Neuronal stem cell (in vitro differentiated cells): Measurements from ENCODE around the gene COG5.

Experiments
- DNase-seq: peaks from one replicate; pipeline ENCODE4 v3.0.0-alpha.2; 2013; ENCODE audit warnings: low spot score
- H2AFZ ChIP-seq: one replicate; pipeline ENCODE4 v1.6.1; 2013; ENCODE audit warnings: mild to moderate bottlenecking, low read length, inconsistent platforms
- H2AK5ac ChIP-seq: 2 replicates; pipeline ENCODE4 v1.6.1; 2013; ENCODE audit warnings: low read depth, mild to moderate bottlenecking, inconsistent platforms, low read length, moderate library complexity, mixed read lengths
- H2BK120ac ChIP-seq: 2 replicates; pipeline ENCODE4 v1.6.1; 2013; ENCODE audit warnings: low read depth, mild to moderate bottlenecking, inconsistent platforms, low read length, moderate library complexity, mixed read lengths
- H2BK12ac ChIP-seq: one replicate; pipeline ENCODE4 v1.6.1; 2013; ENCODE audit warnings: low read length, inconsistent platforms
- H2BK15ac ChIP-seq: 2 replicates; pipeline ENCODE4 v1.6.1; 2013; ENCODE audit warnings: mild to moderate bottlenecking, low read length, inconsistent platforms, mixed read lengths
- H2BK5ac ChIP-seq: one replicate; pipeline ENCODE4 v1.6.1; 2013; ENCODE audit warnings: inconsistent platforms, mild to moderate bottlenecking, low read length, moderate library complexity
- H3K14ac ChIP-seq: one replicate; pipeline ENCODE4 v1.6.1; 2013; ENCODE audit warnings: low read length, inconsistent platforms
- H3K18ac ChIP-seq: 2 replicates; pipeline ENCODE4 v1.6.1; 2013; ENCODE audit warnings: low read length, inconsistent platforms
- H3K23ac ChIP-seq: 2 replicates; pipeline ENCODE4 v1.6.1; 2013; ENCODE audit warnings: low read depth, mild to moderate bottlenecking, mixed read lengths, low read length, inconsistent platforms; ENCODE audit not compliant: poor library complexity
- H3K27ac ChIP-seq: replicated peaks from 3 replicates; pipeline ENCODE4 v1.5.1; 2013; ENCODE audit warnings: low read length, inconsistent platforms
- H3K27me3 ChIP-seq, 3 experiments: 2 replicates each; pipeline ENCODE4 v1.6.1; 2013; ENCODE audit warnings: low read length in 3 of 3, mild to moderate bottlenecking in 2 of 3, inconsistent platforms in 1 of 3, low read depth in 1 of 3, mixed read lengths in 1 of 3, moderate library complexity in 1 of 3; ENCODE audit not compliant: control insufficient read depth in 3 of 3, insufficient read depth in 3 of 3
- H3K36me3 ChIP-seq, 2 donors: replicated peaks in 1 of 2; 2 replicates each; pipeline ENCODE4 v1.6.1; 2013; ENCODE audit warnings: low read length in 2 of 2; ENCODE audit not compliant: control insufficient read depth in 2 of 2, insufficient read depth in 2 of 2
- H3K4ac ChIP-seq: 2 replicates; pipeline ENCODE4 v1.6.1; 2013; ENCODE audit warnings: inconsistent platforms, mild to moderate bottlenecking, low read length, moderate library complexity
- H3K4me1 ChIP-seq, 2 donors: 1 replicate in 1 of 2; 2 replicates in 1 of 2; pipeline ENCODE4 v1.6.1; 2013; ENCODE audit warnings: low read length in 2 of 2, low read depth in 1 of 2; ENCODE audit not compliant: control insufficient read depth in 2 of 2, insufficient read depth in 1 of 2
- H3K4me2 ChIP-seq: one replicate; pipeline ENCODE4 v1.6.1; 2013; ENCODE audit warnings: mild to moderate bottlenecking, low read length, inconsistent platforms; ENCODE audit not compliant: insufficient read depth, poor library complexity, severe bottlenecking
- H3K4me3 ChIP-seq, 2 donors: 2 replicates each; pipeline ENCODE4 v1.5.1; 2013; ENCODE audit warnings: low read length in 2 of 2, mild to moderate bottlenecking in 2 of 2, inconsistent platforms in 1 of 2, moderate library complexity in 1 of 2
- H3K79me1 ChIP-seq: one replicate; pipeline ENCODE4 v1.6.1; 2013; ENCODE audit warnings: low read depth, mild to moderate bottlenecking, inconsistent platforms, low read length, moderate library complexity
- H3K9ac ChIP-seq: one replicate; pipeline ENCODE4 v1.6.1; 2013; ENCODE audit warnings: mild to moderate bottlenecking, low read depth, low read length, inconsistent platforms; ENCODE audit not compliant: poor library complexity
- H3K9me3 ChIP-seq, 2 donors: replicated peaks in 1 of 2; 2 replicates each; pipeline versions ENCODE3 to v1.6.1; 2013; ENCODE audit warnings: low read length in 2 of 2, mild to moderate bottlenecking in 2 of 2, inconsistent platforms in 1 of 2, low read depth in 1 of 2, mixed read lengths in 1 of 2, moderate library complexity in 1 of 2; ENCODE audit not compliant: control insufficient read depth in 2 of 2, insufficient read depth in 1 of 2
- H4K8ac ChIP-seq: one replicate; pipeline ENCODE4 v1.6.1; 2013; ENCODE audit warnings: low read depth, mild to moderate bottlenecking, inconsistent platforms, low read length, moderate library complexity
- H4K91ac ChIP-seq: one replicate; pipeline ENCODE4 v1.6.1; 2013; ENCODE audit warnings: low read length, low read depth, mild to moderate bottlenecking, inconsistent platforms; ENCODE audit not compliant: poor library complexity
- WGBS, 2 donors: extraction: QIAGEN DNeasy Blood & Tissue Kit; methylation state at CpG; one replicate each; pipeline ENCODE4 v1.1.7; 2013; ENCODE audit warnings: missing lambda C conversion rate in 2 of 2, mixed read lengths in 1 of 2; ENCODE audit not compliant: insufficient read length in 2 of 2, insufficient replicate concordance in 1 of 2; ENCODE audit errors: extremely low coverage in 2 of 2; 5-methylcytosine and 5-hydroxymethylcytosine counted together

COG5 gene

GRCh38 chr7:107597953-107598352, 34.2 kb upstream of the COG5 start:
- H4K91ac ChIP-seq, result no peak overlapping the region
- no peak overlapping the region for H3K4me3 ChIP-seq
- H3K4me2 ChIP-seq, result no peak overlapping the region
- no peak overlapping the region for H2AFZ ChIP-seq
- DNase-seq, result no peak
- H3K27me3 ChIP-seq, result no peaks in the 10 kb centered on the region
- H3K9me3 ChIP-seq, result no peaks in the 10 kb centered on the region
- no CpG with 5 or more reads among the region's 4 CpGs for WGBS, 2 donors
- no peak overlapping the region for H3K23ac ChIP-seq
- no peak overlapping the region for H2BK120ac ChIP-seq
- no peak overlapping the region for H2AK5ac ChIP-seq
- no peak overlapping the region for H3K14ac ChIP-seq
- peaks cover 0 to 70% of the 10 kb centered on the region in 2 donors for H3K36me3 ChIP-seq
- H2BK12ac ChIP-seq, result no peak overlapping the region
- H4K8ac ChIP-seq, result no peak overlapping the region
- no peak overlapping the region for H3K18ac ChIP-seq
- H2BK5ac ChIP-seq, result no peak overlapping the region
- no peaks in the 10 kb centered on the region for H3K79me1 ChIP-seq
- H3K9ac ChIP-seq, result no peak overlapping the region
- H3K27ac ChIP-seq, result no peak overlapping the region
- H2BK15ac ChIP-seq, result no peak overlapping the region
- H3K4me1 ChIP-seq, result no peaks in the 10 kb centered on the region
- H3K4ac ChIP-seq, result no peak overlapping the region

- H2AFZ ChIP-seq, result no peak overlapping the region
- no peak overlapping the region for H3K18ac ChIP-seq
- no peak overlapping the region for H3K23ac ChIP-seq
- H3K4me3 ChIP-seq, result no peak overlapping the region
- no peak for DNase-seq
- H4K91ac ChIP-seq, result no peak overlapping the region
- H3K4me2 ChIP-seq, result no peak overlapping the region
- no peak overlapping the region for H3K27ac ChIP-seq
- WGBS, 2 donors, result no CpG with 5 or more reads among the region's 1 CpG
- no peak overlapping the region for H3K14ac ChIP-seq
- H3K79me1 ChIP-seq, result no peaks in the 10 kb centered on the region
- no peak overlapping the region for H3K4ac ChIP-seq
- no peak overlapping the region for H2BK15ac ChIP-seq
- no peaks in the 10 kb centered on the region for H3K4me1 ChIP-seq
- no peaks in the 10 kb centered on the region for H3K27me3 ChIP-seq
- peaks cover 0 to 68% of the 10 kb centered on the region in 2 donors for H3K36me3 ChIP-seq
- no peak overlapping the region for H2BK12ac ChIP-seq
- H3K9me3 ChIP-seq, result no peaks in the 10 kb centered on the region
- H3K9ac ChIP-seq, result no peak overlapping the region
- H2BK120ac ChIP-seq, result no peak overlapping the region
- no peak overlapping the region for H2AK5ac ChIP-seq
- H2BK5ac ChIP-seq, result no peak overlapping the region
- no peak overlapping the region for H4K8ac ChIP-seq
Measured at GRCh38 chr7:107597582-107597916, 33.8 kb upstream of the COG5 start.

GRCh38 chr7:107596881-107597581, 33.3 kb upstream of the COG5 start:
- peaks cover 0 to 63% of the 10 kb centered on the region in 2 donors for H3K36me3 ChIP-seq
- H3K23ac ChIP-seq, result no peak overlapping the region
- H3K79me1 ChIP-seq, result no peaks in the 10 kb centered on the region
- H2BK120ac ChIP-seq, result no peak overlapping the region
- no peak overlapping the region for H4K8ac ChIP-seq
- DNase-seq, result no peak
- no peak overlapping the region for H3K14ac ChIP-seq
- H3K4me2 ChIP-seq, result no peak overlapping the region
- H2AK5ac ChIP-seq, result no peak overlapping the region
- no peak overlapping the region for H2BK15ac ChIP-seq
- H3K9me3 ChIP-seq, result no peaks in the 10 kb centered on the region
- H3K4ac ChIP-seq, result no peak overlapping the region
- no peaks in the 10 kb centered on the region for H3K27me3 ChIP-seq
- no peak overlapping the region for H3K18ac ChIP-seq
- no peak overlapping the region for H3K4me3 ChIP-seq
- no peak overlapping the region for H3K27ac ChIP-seq
- no peak overlapping the region for H3K9ac ChIP-seq
- H2BK12ac ChIP-seq, result no peak overlapping the region
- WGBS, 2 donors, result no CpG with 5 or more reads among the region's 5 CpGs
- no peak overlapping the region for H2BK5ac ChIP-seq
- no peak overlapping the region for H4K91ac ChIP-seq
- H2AFZ ChIP-seq, result no peak overlapping the region
- H3K4me1 ChIP-seq, result no peaks in the 10 kb centered on the region

GRCh38 chr7:107594961-107595737, 31.4 kb upstream of the COG5 start:
- Histone ChIP-seq H3K27me3 (no peaks in the 10 kb centered on the region), H2AFZ (no peak overlapping the region), H3K9ac (no peak overlapping the region), H2BK12ac (no peak overlapping the region), H3K4me3 (no peak overlapping the region), H3K4me1 (no peaks in the 10 kb centered on the region), H2BK15ac (no peak overlapping the region), H3K36me3 (peaks cover 0 to 44% of the 10 kb centered on the region in 2 donors), H3K4me2 (no peak overlapping the region), H2AK5ac (no peak overlapping the region), H3K14ac (no peak overlapping the region), H3K79me1 (no peaks in the 10 kb centered on the region), H3K27ac (no peak overlapping the region), H4K91ac (no peak overlapping the region), H3K9me3 (no peaks in the 10 kb centered on the region), H2BK120ac (no peak overlapping the region), H4K8ac (no peak overlapping the region), H3K4ac (no peak overlapping the region), H2BK5ac (no peak overlapping the region), H3K18ac (no peak overlapping the region), H3K23ac (no peak overlapping the region)
- no peak for DNase-seq
- no CpG with 5 or more reads among the region's 4 CpGs for WGBS, 2 donors
